Measurements from ENCODE around the gene BCL2L15. TPM values are rescaled to one million over a fixed set of nuclear protein-coding genes. Genes with fewer than 3 reads are reported as not detected.

Gene BCL2L15
- total and polyA plus RNA-seq, 2 of the 13 experiments (the other 11 are each of a cell fraction or from before 2014, with no cell fraction given) = 0.03 to 0.27 TPM

GRCh38 chr1:113904674-113905434 is 17.5 kb upstream of the BCL2L15 start, which contains the start of the genes AP4B1 and DCLRE1B (continued):
- TF ChIP-seq RARA (CRISPR knock-in tag; IDR thresholded peaks at IDR 0.05) (peak; percentile 62), SP5 (CRISPR knock-in tag; IDR thresholded peaks at IDR 0.05; ENCODE audit: borderline replicate concordance, low read depth) (peak; percentile 52; the same call in 1 of the 2 replicates), RBAK (CRISPR knock-in tag; IDR thresholded peaks at IDR 0.05) (no peak), POLR2G (IDR thresholded peaks at IDR 0.05; ENCODE audit: low read depth, low read length) (peak; percentile 77), ARHGAP35 (CRISPR knock-in tag; IDR thresholded peaks at IDR 0.05; ENCODE audit: borderline replicate concordance) (no peak), HOXA7 (CRISPR knock-in tag; IDR thresholded peaks at IDR 0.05) (no peak), ZNF567 (CRISPR knock-in tag; IDR thresholded peaks at IDR 0.05; ENCODE audit: borderline replicate concordance) (0 out of 2 replicates have a peak, but pooled peaks have one; percentile 12), CSRNP1 (CRISPR knock-in tag; IDR thresholded peaks at IDR 0.05) (peak; percentile 22; the same call in 1 of the 2 replicates), PRMT3 (CRISPR knock-in tag; IDR thresholded peaks at IDR 0.05; ENCODE audit: borderline replicate concordance, low read depth) (no peak), ZC3H4 (CRISPR knock-in tag; IDR thresholded peaks at IDR 0.05; ENCODE audit: borderline replicate concordance) (no peak), SSRP1 (CRISPR knock-in tag; IDR thresholded peaks at IDR 0.05) (no peak), ZNF441 (CRISPR knock-in tag; IDR thresholded peaks at IDR 0.05; ENCODE audit: borderline replicate concordance) (peak; percentile 99), ZNF124 (CRISPR knock-in tag; IDR thresholded peaks at IDR 0.05) (no peak), ZNF572 (CRISPR knock-in tag; IDR thresholded peaks at IDR 0.05) (peak; percentile 95; the same call in 1 of the 2 replicates), TEAD2 (CRISPR knock-in tag; IDR thresholded peaks at IDR 0.05) (no peak), ZNF230 (CRISPR knock-in tag; IDR thresholded peaks at IDR 0.05) (no peak; the same call in 1 of the 2 replicates), ATF6 (CRISPR knock-in tag; conservative IDR thresholded peaks at IDR 0.05) (no peak), SP4 (CRISPR knock-in tag; IDR thresholded peaks at IDR 0.05) (peak; percentile 84), ZNF614 (CRISPR knock-in tag; IDR thresholded peaks at IDR 0.05; ENCODE audit: borderline replicate concordance) (no peak), ZSCAN9 (CRISPR knock-in tag; IDR thresholded peaks at IDR 0.05; ENCODE audit: borderline replicate concordance) (no peak; the same call in 1 of the 2 replicates), ZMYM2 (CRISPR knock-in tag; IDR thresholded peaks at IDR 0.05) (no peak), ZNF644 (CRISPR knock-in tag; IDR thresholded peaks at IDR 0.05; ENCODE audit: low read depth) (no peak), TBL1XR1 (IDR thresholded peaks at IDR 0.05; ENCODE audit: borderline replicate concordance, low read length, partially characterized antibody) (peak; percentile 70), ZBTB2 (CRISPR knock-in tag; IDR thresholded peaks at IDR 0.05; ENCODE audit: low read depth) (peak; percentile 92; the same call in 1 of the 2 replicates), LBX2 (CRISPR knock-in tag; IDR thresholded peaks at IDR 0.05; ENCODE audit: borderline replicate concordance) (no peak), ZNF605 (CRISPR knock-in tag; IDR thresholded peaks at IDR 0.05) (peak; percentile 64; the same call in 1 of the 2 replicates)

All from HepG2 (cell line).